H9 (cell line): ENCODE measurements around the gene DYRK3. TPM values are rescaled to one million over a fixed set of nuclear protein-coding genes. Genes with fewer than 3 reads are reported as not detected.

Experiments used
- DNase-seq: peaks from one replicate; pipeline ENCODE4 v3.0.0-alpha.2; 2017
- H2AFZ ChIP-seq: one replicate; pipeline ENCODE4 v1.6.1; 2013; ENCODE audit warnings: mild to moderate bottlenecking, low read length, control low read depth, moderate library complexity
- H2AK5ac ChIP-seq: 2 replicates; pipeline ENCODE4 v1.6.1; 2013; ENCODE audit warnings: low read length, control low read depth, mixed read lengths; ENCODE audit not compliant: insufficient read length
- H2BK120ac ChIP-seq: one replicate; pipeline ENCODE4 v1.6.1; 2013; ENCODE audit warnings: low read depth, mild to moderate bottlenecking, low read length, control low read depth, inconsistent platforms; ENCODE audit not compliant: poor library complexity, severe bottlenecking
- H2BK12ac ChIP-seq: 2 replicates; pipeline ENCODE4 v1.6.1; 2013; ENCODE audit warnings: low read length, control low read depth, mixed read lengths, low read depth; ENCODE audit not compliant: insufficient read length
- H2BK15ac ChIP-seq: 2 replicates; pipeline ENCODE4 v1.6.1; 2013; ENCODE audit warnings: low read depth, low read length, control low read depth
- H2BK20ac ChIP-seq: one replicate; pipeline ENCODE4 v1.6.1; 2013; ENCODE audit warnings: low read depth, mild to moderate bottlenecking, low read length, control low read depth, inconsistent platforms; ENCODE audit not compliant: poor library complexity, severe bottlenecking
- H2BK5ac ChIP-seq: 2 replicates; pipeline ENCODE4 v1.6.1; 2013; ENCODE audit warnings: low read length, control low read depth, mixed read lengths; ENCODE audit not compliant: insufficient read length
- H3K14ac ChIP-seq: 2 replicates; pipeline ENCODE4 v1.6.1; 2013; ENCODE audit warnings: low read length, control low read depth; ENCODE audit not compliant: insufficient read depth
- H3K18ac ChIP-seq: 2 replicates; pipeline ENCODE4 v1.6.1; 2013; ENCODE audit warnings: low read depth, mild to moderate bottlenecking, mixed read lengths, low read length, control low read depth; ENCODE audit not compliant: insufficient read length
- H3K23ac ChIP-seq: 2 replicates; pipeline ENCODE4 v1.6.1; 2013; ENCODE audit warnings: low read length, control low read depth, mixed read lengths, low read depth; ENCODE audit not compliant: insufficient read length
- H3K23me2 ChIP-seq: 2 replicates; pipeline ENCODE4 v1.6.1; 2013; ENCODE audit warnings: low read depth, mild to moderate bottlenecking, mixed read lengths, low read length, control low read depth; ENCODE audit not compliant: insufficient read length, poor library complexity, severe bottlenecking
- H3K27ac ChIP-seq: 2 replicates; pipeline ENCODE4 v1.5.1; 2013; ENCODE audit warnings: low read length, control low read depth, mixed read lengths, low read depth; ENCODE audit not compliant: insufficient read length
- H3K27me3 ChIP-seq: 2 replicates; pipeline ENCODE4 v1.6.1; 2013; ENCODE audit warnings: low read length, control low read depth, inconsistent platforms; ENCODE audit not compliant: insufficient read depth
- H3K4ac ChIP-seq: 2 replicates; pipeline ENCODE4 v1.6.1; 2013; ENCODE audit warnings: low read depth, mild to moderate bottlenecking, control low read depth, inconsistent platforms, low read length, moderate library complexity
- H3K4me1 ChIP-seq: 2 replicates; pipeline ENCODE4 v1.6.1; 2013; ENCODE audit warnings: low read length, control low read depth, inconsistent platforms; ENCODE audit not compliant: insufficient read depth
- H3K4me2 ChIP-seq: 2 replicates; pipeline ENCODE4 v1.6.1; 2013; ENCODE audit warnings: low read length, control low read depth, mixed read lengths; ENCODE audit not compliant: insufficient read length, insufficient read depth
- H3K56ac ChIP-seq: 2 replicates; pipeline ENCODE4 v1.6.1; 2013; ENCODE audit warnings: low read depth, mild to moderate bottlenecking, mixed read lengths, low read length, control low read depth; ENCODE audit not compliant: insufficient read length
- H3K79me1 ChIP-seq: 2 replicates; pipeline ENCODE4 v1.6.1; 2013; ENCODE audit warnings: low read depth, mild to moderate bottlenecking, moderate library complexity, low read length, control low read depth, inconsistent platforms; ENCODE audit not compliant: insufficient read depth, poor library complexity, severe bottlenecking
- H3K79me2 ChIP-seq: 2 replicates; pipeline ENCODE4 v1.6.1; 2013; ENCODE audit warnings: low read length, control low read depth, inconsistent platforms; ENCODE audit not compliant: insufficient read depth
- H3K9ac ChIP-seq: 2 replicates; pipeline ENCODE4 v1.6.1; 2013; ENCODE audit warnings: low read length, control low read depth, mixed read lengths; ENCODE audit not compliant: insufficient read length; ENCODE audit errors: extremely low read depth
- H3K9me3 ChIP-seq: one replicate; pipeline ENCODE4 v1.6.1; 2013; ENCODE audit warnings: low read depth, low read length, inconsistent platforms; ENCODE audit not compliant: control insufficient read depth
- H3T11ph ChIP-seq: one replicate; pipeline ENCODE4 v1.6.1; 2013; ENCODE audit warnings: mild to moderate bottlenecking, low read length, control low read depth, inconsistent platforms
- H4K20me1 ChIP-seq: one replicate; pipeline ENCODE4 v1.6.1; 2013; ENCODE audit not compliant: control insufficient read depth, insufficient read length, insufficient read depth
- H4K5ac ChIP-seq: 2 replicates; pipeline ENCODE4 v1.6.1; 2013; ENCODE audit warnings: low read depth, mild to moderate bottlenecking, mixed read lengths, low read length, control low read depth; ENCODE audit not compliant: insufficient read length
- H4K8ac ChIP-seq: replicated peaks from 2 replicates; pipeline ENCODE4 v1.6.1; 2013; ENCODE audit warnings: low read length, control low read depth, mixed read lengths, low read depth; ENCODE audit not compliant: insufficient read length
- H4K91ac ChIP-seq: 2 replicates; pipeline ENCODE4 v1.6.1; 2013; ENCODE audit warnings: low read depth, mild to moderate bottlenecking, moderate library complexity, mixed read lengths, low read length, control low read depth; ENCODE audit not compliant: insufficient read length
- H3K27ac Mint-ChIP-seq, 3 experiments: 2 replicates in 2 of 3; 3 replicates in 1 of 3; pipeline ENCODE4 v1.8.0; 2020 to 2021; ENCODE audit warnings: mixed read lengths in 3 of 3, mild to moderate bottlenecking in 1 of 3, moderate library complexity in 1 of 3
- H3K27me3 Mint-ChIP-seq: 2 replicates; pipeline ENCODE4 v1.8.0; 2021; ENCODE audit warnings: low read depth, mild to moderate bottlenecking, moderate library complexity, mixed read lengths
- H3K36me3 Mint-ChIP-seq, 3 experiments: 2 replicates in 2 of 3; 3 replicates in 1 of 3; pipeline ENCODE4 v1.8.0; 2020 to 2021; ENCODE audit warnings: low read depth in 3 of 3, mixed read lengths in 3 of 3; ENCODE audit not compliant: insufficient read depth in 1 of 3
- H3K4me1 Mint-ChIP-seq, 2 experiments: 2 replicates each; pipeline ENCODE4 v1.8.0; 2020; ENCODE audit warnings: mixed read lengths in 2 of 2
- H3K4me3 Mint-ChIP-seq, 2 experiments: 2 replicates in 1 of 2; 3 replicates in 1 of 2; pipeline ENCODE4 v1.8.0; 2020 to 2021; ENCODE audit warnings: mild to moderate bottlenecking in 2 of 2, mixed read lengths in 2 of 2, moderate library complexity in 1 of 2
- H3K9me3 Mint-ChIP-seq, 2 experiments: 2 replicates in 1 of 2; 3 replicates in 1 of 2; pipeline ENCODE4 v1.8.0; 2020; ENCODE audit warnings: mild to moderate bottlenecking in 2 of 2, mixed read lengths in 2 of 2, moderate library complexity in 1 of 2
- CTCF ChIP-seq: fragments of 200-600 bp; sonication (generic); conservative IDR thresholded peaks from 3 replicates; pipeline ENCODE4 v1.8.0; 2021; ENCODE audit warnings: antibody characterized with exemption, mild to moderate bottlenecking
- WGBS: extraction: QIAGEN DNeasy Blood & Tissue Kit; methylation state at CpG from one replicate; pipeline ENCODE4 v1.1.7; 2013; ENCODE audit warnings: missing lambda C conversion rate, low lambda C conversion rate, mixed read lengths; ENCODE audit not compliant: insufficient read length; ENCODE audit errors: extremely low coverage; 5-methylcytosine and 5-hydroxymethylcytosine counted together
- total RNA-seq: library from RNA; stranded (reverse); gene quantifications from 2 replicates; pipeline ENCODE4 v1.2.1, GENCODE V29; 2021

Gene DYRK3
- total RNA-seq, 1 experiment from 2014 or later = 4.7 TPM

- Histone ChIP-seq H2BK12ac (no peak overlapping the region), H3T11ph (no peak overlapping the region), H3K9ac (no peak overlapping the region), H3K14ac (no peak overlapping the region), H3K18ac (no peak overlapping the region), H2AK5ac (no peak overlapping the region), H2BK5ac (no peak overlapping the region), H3K79me2 (no peaks in the 10 kb centered on the region), H4K20me1 (no peaks in the 10 kb centered on the region), H4K8ac (no peak overlapping the region), H3K4me1 (no peaks in the 10 kb centered on the region), H3K23ac (no peak overlapping the region), H3K4ac (no peak overlapping the region), H2BK15ac (no peak overlapping the region), H3K9me3 (no peaks in the 10 kb centered on the region), H2BK20ac (no peak overlapping the region), H2BK120ac (no peak overlapping the region), H3K27ac (no peak overlapping the region), H3K27me3 (no peaks in the 10 kb centered on the region), H3K79me1 (no peaks in the 10 kb centered on the region), H4K91ac (no peak overlapping the region), H3K4me2 (no peak overlapping the region), H4K5ac (no peak overlapping the region), H2AFZ (no peak overlapping the region), H3K56ac (no peak overlapping the region), H3K23me2 (no peaks in the 10 kb centered on the region)
- Mint-ChIP-seq H3K27me3 (no peaks in the 10 kb centered on the region), H3K9me3 (no peaks in the 10 kb centered on the region), H3K36me3 (peaks cover 12 to 47% (median 45%) of the 10 kb centered on the region in 3 experiments; a peak in 6 of 7 replicates), H3K27ac (no peak overlapping the region), H3K4me3 (no peak overlapping the region), H3K4me1 (no peaks in the 10 kb centered on the region)
- no CpG with 5 or more reads among the region's 7 CpGs for WGBS
- TF ChIP-seq CTCF = no peak
- DNase-seq = no peak
Observed at GRCh38 chr1:206593351-206593925, 41.9 kb upstream of the DYRK3 start.
